Stimulated activated CD8-positive, alpha-beta memory T cell treated with anti-CD3 and anti-CD28 coated beads, Interleukin-15, amount 100 ng/mL, for 24 hours (primary cell): ENCODE measurements around the gene RAB22A.

ENCODE experiments used
- DNase-seq: peaks from one replicate; pipeline ENCODE4 v3.0.0-alpha.2; 2020; ENCODE audit warnings: low read depth

RAB22A gene

DNA sequence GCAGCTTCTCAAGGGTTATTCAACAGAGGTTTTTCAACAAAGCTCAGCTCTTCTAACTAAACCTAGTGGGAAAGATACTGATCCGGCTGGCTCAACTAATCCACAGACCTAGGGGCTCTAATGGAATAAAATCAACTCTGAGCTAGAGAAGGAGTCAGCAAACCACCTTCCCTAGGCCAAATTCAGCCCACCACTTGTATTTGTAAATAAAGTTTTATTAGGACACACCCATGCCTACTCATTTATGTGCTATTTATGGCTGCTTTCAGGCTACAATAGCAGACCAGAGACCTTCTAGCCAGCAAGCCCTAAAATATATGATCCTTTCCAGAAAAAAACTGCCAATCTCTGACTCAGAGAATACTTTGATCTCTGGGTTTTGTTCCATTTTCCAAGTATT, 6.0 kb upstream of the RAB22A start:
- DNase-seq: no peak

DNA sequence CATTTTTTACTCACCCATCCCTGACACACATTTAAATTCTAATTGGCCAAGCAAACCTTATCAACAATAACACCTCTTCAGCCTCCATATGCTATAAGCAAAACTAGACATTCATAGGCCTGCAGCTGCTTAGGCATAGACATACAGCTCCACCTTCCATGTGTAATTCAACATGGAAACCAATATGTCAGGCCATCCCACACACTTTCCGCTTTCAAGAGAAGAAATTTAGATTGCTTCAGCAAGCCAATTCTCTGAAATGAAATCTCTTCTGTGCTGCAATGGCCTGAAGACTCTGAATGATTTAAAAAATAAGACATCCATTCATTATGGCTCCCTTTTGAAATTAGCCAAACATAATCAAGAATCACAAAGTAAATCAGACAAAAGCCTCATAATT, 4.5 kb upstream of the RAB22A start:
- no peak for DNase-seq

DNA sequence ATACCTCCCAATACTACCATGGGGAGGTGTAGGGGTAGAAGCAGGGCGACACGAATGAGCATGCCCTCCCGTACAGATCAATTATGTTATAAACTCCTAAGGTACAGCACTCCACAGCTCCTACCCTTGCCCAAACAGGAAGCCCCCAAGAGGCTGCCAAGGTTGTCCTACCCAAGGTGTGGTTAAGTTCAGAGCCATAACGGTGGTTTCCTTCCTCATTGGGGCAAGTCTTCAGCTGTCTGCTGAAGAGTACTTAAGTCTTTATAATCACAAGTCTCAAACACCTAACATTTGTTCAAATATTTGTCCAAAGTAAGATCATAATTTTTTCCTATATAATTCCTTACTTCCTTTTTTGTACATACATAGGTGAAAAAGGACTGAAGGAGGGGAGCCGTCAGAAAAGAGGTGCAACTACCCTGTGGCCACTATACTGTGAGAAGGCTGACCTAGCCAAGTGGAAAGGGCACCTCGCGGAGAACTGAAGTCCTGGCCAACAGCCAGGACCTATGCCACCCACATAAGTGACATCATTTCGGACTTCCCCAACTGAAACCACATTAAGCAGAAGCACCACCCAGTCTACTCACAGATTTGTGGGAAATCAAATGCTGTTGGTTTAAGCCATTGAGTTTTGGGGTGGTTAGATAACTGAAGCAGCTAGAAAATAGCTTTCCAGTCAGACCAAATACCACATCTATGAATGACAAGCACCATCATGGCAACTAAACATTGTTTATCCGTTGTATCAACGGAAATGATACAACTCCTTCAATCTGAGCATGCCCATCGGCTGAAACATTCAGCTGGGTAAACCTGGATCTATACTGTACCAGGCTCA, 2.9 kb upstream of the RAB22A start:
- peak; percentile 35 for DNase-seq

DNA sequence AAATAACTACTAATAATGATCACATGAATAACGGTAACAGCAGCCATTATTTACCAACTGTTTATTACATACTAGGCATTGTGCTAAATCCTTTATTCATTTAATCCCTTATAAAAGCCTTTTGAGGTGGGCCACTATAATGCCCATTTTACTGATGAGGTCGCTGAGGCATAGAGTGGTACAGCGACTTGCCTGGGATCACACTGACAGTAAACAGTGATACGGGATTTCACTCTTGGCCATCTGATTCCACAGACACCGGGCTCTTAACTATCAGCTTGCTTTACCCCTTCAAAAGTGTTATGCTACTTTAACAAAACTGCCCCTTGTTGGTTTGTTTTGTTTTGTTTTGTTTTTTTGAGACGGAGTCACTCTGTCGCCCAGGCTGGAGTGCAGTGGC, 2.2 kb upstream of the RAB22A start:
- no peak for DNase-seq

DNA sequence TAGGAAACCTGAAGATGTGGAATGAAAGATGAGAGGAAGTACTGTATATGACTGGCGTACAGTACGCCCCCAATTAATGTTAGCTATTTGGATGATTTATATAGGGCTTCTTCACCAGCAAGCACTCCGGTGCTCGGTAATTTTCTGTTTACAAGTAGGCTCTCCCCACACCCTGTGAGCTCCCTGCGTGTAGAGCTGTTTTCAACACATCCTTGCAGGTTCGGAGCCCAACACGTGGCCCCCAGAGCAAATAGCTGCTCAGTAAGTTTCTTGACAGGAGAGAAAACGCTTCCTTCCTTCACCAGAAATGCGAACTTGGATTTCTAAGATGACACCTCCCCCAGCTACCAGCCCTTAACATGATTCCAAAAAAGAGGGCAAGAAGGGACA, 1.2 kb upstream of the RAB22A start:
- DNase-seq: no peak

DNA sequence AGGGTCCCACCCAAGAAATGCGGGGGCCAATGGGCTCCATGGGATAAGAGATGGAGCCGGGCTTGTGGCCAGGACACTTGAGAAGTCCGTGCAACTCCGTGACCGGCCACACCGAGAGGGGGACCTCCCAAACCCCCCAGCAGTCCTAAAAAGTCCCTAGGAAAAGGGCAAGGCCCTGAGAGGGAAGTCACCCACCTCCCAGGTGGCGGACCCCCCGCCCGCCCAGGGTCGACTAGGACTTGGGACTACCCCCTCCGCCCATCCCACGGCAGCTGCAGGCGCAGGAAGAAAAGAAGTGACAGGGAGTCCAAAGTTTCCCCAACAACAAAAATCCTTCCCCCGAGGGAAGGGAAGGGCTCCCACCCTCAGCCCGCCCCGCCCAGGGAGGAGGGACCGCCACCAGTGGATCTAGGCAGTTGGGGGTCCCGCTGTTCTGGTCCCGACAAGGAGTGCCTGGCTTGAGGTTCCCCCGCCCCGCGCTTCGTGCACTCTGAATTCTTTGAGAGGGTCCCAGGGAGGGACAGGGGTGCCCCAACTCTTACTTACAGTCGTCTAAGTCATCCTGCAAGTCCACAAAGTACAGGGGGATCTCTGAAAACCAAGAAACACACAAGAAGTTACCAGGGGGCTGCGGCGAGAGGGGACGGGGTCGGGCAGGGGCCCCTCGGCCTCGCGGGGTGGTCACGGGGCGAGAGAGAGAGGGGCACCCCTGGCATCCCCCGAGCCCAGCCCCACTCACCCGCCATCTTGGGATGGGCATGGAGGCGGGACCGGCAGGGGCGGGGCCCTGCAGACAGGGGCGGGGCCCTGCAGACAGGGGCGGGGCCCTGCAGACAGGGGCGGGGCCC, 611 bp upstream of the RAB22A start:
- peak; percentile 26 for DNase-seq

DNA sequence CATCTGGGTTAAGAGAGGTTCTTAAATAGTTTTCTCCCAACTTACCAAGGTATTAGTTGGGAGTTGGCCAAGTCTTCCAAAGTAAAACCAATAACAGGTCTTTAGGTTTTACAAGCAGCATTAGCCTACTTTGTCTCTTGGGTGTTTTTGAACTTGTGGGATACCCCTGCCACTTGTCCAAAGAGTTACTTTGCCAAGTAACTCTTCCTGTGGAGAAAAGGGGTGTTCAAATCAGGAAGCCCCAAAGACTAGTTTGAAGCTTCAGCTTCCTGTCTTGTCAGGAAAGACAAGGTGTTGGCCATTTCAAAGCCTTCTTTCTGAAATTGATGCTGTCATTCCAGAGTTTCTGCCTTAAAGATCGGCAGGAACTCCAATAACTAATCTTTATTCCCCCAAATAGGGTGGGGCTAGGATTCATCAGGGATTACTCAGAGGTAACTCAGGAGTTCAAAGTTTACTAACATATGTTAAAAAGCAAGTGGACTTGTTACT, 822 bp downstream of the RAB22A start:
- DNase-seq: no peak

DNA sequence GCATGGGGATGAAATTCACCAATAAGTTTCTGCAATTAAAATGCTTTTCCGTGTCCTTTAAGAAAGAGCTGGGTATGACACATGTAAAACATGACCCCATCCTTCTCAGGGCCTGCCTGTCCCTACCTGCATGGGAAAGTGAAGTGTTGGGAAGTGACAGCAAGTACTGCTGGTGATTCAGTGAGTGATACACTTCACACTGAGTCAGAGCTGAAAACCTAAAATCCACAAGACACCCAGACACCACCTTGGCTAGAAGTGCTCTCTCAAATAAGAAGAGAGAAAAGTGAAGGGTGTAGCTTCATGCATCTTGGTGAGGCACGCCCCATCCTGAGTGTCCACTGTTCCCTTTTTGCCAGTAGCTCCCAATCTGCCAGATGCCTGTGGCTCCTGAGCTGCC, 3.3 kb downstream of the RAB22A start:
- no peak for DNase-seq

DNA sequence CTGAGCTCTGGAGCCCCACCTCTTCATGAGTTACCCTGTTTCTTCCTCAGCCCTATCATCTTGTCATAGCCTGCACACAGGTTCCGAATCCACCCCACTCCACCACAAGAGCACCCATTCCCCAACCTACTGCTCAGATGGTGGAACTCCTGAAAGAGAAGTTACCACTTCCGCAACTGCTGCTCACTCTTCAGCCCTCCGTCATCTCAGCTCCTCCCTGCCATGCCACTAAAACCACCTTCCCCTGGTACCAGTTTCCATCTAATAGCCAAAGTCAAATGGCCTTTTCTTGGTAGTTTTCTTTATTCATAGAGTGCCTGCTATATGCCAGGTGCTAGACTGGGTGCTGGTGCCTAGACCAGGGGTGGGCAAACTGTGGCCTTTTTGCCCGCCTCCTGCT, 3.9 kb downstream of the RAB22A start:
- no peak for DNase-seq

DNA sequence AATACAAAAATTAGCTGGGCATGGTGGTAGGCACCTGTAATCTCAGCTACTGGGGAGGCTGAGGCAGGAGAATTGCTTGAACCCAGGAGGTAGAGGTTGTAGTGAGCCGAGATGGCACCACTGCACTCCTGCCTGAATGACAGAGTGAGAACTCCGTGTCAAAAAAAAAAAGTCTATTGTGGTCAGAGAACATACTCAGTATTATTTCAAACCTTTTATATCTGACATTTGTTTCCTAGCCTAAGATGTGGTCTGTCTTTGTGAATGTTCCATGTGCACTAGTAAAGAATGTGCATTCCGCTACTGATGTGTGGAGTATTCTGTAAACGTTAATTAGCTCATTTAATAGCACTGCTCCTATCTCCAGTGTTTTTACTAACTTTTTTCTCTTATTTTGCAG, 11.7 kb downstream of the RAB22A start:
- DNase-seq: no peak

DNA sequence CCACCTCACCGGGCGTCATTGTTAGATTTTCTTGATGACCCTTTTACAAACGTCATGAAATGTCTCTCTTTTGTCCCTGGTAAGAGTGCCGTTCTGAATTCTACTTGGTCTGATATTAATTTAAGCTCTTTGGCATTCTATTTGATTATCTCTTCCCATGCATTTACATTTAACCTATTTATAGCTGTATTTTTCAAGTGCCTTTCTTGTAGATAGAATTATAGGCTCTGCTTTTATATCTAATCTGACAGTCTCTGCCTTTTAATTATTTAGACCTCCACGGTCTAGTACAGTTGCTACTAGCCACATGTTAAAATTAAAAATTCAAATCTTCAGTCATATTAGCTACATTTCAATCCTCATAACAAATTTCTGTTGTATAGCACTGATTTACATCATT, 12.6 kb downstream of the RAB22A start:
- no peak for DNase-seq

DNA sequence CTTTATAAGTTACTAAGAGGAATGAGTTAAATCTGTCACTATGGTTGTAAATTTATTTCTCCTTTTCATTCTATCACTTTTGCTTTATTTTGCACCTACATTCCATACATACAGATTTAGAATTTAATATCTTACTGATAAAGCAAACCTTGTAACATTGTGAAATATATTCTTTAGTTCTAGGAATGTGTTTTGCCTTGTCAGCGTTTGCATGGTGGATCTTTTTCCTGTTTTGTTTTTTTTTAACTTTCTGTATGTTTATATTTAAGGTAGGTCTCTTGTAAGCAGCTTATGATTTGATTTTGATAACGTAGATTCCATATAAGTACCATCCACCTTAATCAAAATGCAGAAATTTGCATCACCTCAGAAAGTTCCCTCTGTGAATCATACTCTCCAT, 16.4 kb downstream of the RAB22A start:
- DNase-seq: no peak

DNA sequence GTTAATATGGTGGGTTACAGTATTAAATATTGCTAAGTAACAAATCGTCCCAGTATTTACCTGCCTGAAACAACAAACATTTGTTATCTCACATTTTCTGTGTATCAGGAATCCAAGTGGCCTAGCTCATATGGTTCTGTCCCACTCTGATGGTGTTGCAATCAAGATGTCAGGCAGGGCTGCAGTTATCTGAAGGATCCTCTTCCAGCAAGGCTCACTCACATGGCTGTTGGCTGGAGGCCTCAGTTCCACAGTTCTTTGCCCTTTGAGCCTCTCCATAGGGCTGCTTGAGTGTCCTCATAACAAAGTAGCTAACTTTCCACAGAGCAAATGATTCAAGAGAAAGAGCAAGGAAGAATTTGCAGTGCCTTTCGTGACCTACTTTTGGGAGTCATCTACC, 17.7 kb downstream of the RAB22A start:
- DNase-seq: no peak

DNA sequence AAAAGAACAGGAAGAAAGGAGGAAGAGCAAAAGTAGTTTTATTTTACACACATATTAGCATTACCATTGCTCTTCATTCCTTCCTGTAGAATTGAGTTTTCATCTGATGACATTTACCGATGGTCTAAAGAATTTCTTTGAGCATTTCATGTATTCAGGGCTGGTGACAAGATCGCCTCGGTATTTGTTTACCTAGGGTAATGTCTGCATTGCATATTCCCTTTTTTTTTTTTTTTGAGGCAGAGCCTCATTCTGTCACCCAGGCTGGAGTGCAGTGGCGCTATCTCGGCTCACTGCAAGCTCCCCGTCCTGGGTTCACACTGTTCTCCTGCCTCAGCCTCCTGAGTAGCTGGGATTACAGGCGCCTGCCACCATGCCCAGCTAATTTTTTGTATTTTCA, 19.3 kb downstream of the RAB22A start:
- DNase-seq: no peak

DNA sequence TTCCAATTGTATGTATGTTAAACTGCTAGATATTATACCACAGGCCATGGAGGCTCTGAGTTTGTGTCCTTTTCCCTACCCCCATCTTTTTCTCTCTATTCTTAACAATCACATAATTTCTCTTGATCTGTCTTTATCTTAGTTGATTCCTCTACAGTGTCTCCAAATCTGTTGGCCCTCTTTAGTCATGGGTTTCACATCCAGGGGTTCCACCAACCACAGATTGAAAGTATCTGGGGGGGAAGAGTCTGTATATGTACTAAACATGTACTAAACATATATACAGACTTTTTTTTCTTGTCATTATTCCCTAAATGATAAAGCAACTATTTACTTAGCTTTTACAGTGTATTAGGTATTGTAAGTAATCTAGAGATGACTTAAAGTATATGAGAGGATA, 20.2 kb downstream of the RAB22A start:
- no peak for DNase-seq

DNA sequence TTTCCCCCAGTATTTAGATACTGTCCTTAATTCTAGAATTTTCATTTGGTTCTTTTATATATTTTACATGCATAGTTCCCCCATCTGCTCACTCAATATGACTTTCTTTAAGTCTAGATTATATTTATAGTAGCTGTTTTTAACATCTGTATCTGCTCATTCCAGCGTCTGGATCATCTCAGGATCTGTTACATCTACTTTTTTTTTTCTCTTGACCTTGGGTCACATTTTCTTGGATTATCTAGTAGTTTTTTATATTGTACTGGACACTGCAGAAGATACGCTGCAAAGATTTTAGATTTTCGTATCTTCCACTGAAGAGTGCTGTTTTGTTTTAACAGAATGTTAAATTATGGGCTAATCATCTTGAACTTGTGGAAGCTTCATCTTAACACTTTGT, 20.7 kb downstream of the RAB22A start:
- no peak for DNase-seq

DNA sequence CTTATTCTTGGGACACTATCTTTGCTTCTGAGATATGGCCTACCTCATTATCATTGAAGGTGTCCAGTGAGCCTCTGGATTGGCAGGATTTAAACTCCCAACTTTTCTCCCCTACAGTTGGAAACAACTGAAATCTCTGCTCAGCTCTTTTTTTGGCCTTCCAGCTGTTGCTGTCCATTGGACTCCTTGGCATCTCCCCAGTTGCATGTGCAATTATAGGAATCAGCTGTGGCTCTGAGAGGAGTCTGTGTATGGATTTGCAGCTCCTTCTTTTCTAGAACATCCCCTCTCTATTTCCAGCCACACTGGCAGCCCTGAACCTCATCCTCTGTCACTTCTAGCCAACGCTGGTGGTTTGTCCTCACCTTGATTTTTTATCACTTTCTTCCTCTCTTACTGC, 21.2 kb downstream of the RAB22A start:
- DNase-seq: no peak

DNA sequence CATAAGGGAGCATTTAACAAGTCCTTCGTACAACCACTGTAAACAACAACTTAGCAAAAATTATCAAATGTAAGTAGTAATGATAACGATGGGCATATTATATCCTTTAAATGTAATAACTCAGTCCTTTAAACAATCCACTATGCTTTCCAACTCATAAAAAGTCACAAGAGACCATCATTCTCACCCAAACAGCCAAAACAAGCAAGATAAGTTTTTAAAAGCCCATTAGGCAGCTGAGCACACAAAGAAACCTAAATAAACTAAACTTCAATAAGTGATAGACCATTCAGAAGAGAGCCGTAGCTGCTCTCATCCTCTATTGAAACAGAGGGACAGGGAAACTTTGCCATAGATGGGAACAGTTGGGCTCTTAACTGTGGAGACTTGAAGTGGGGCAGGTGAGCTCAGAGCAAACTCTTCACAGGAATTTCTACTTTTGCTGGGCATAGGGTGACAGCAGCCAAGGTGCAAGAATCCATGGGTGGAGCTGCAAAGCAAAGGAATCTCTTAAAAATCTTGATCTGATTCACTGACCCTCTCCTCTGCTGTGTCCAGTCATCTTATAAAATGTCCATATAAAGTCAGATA, 22.5 kb downstream of the RAB22A start:
- no peak for DNase-seq

DNA sequence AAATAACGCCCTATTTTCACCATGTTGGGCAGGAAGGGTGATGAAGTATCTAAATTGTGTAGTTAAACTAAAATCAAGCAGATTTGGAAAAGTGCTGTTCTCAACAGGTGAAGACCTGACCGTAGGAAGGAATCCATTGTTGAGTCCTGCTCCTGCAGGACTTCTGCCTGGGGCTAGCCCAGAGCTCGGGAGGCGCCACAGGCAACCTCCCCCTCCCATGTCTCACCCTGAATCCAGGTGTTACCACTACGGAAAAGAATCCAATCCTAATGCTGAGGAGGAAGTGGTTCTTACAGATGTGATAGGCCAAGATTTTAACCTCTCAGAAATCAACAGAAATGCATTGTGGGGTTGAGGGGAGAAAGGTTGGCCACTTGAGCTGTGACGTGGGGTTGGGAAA, 30.2 kb downstream of the RAB22A start:
- no peak for DNase-seq

DNA sequence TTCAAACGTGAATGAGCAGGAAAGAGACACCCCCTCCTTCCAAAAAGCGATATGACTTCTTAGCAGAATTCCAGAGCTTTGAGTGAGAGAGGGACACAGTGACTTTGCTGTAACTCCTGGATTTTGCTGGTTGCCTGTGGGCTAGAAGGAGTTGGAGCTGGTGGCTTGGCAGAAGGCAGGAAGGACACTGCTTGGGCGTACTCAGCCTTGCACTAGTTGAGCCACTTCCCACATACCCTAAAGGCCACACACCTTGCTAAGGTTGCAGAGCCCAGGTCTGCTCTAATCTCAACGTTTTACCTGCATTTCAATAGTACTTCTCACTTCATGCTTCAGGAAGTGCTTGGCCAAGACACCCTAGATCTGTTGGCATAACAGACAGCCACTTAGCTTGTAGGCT, 30.6 kb downstream of the RAB22A start:
- DNase-seq: no peak

DNA sequence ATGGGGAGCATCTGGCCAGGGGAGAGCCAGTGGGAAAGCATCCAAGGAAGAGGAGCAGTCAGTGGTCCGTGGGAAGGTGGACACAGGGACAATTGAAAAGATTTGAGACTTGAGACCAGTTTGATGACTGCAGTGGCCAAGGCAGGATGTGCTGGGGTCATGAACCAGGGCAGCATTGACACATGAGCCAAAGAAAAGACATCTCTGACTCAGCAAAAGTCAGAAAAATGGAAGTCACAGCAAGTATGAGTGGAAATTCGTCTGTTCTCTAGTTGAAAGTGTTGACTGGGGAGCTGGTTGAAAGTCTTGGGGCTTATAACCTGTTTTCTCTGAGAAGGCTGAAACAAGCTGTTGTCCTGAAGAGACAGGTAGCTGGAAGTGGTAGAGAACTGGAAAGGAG, 31.3 kb downstream of the RAB22A start:
- DNase-seq: no peak

DNA sequence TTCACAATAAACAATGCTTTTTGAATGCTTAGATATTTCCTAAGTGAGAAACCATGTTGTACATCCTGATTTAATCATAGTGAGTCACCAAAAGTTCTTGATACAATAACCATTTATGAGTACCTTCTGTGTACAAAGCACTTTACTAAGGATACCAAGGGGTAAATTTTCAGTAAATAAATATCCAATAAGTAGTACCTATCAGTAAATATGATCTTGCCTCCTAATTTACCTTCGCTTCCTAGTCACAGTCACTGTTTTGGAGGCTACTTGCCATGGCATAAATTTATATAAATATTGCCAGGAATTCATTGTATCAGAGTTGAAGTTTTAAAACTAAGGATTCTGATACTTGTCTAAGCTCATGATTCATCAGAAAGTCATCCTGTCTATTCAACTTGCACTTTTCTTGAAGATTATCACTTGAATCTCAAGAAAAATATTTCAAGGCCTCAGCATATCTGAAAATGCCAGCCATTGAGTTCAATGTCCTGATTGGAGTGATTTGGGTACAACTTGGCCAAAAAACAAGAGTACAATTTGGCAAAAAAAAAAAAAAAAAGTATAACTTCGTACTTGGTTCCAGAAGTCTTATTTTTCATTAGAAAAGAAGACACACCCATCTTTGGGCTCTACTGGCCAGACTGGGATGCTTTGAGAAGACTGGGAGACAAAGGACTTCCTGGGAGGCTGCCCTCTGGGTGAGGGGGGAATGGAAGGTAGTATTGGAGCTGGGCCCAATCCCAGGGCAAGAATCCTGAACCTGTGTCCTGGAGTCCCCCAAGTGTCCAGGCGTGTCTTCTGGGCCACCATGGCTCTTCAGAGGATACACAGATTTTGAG, 32.8 kb downstream of the RAB22A start:
- no peak for DNase-seq
